ENCODE data around the gene NACC2. TPM values are rescaled to one million over a fixed set of nuclear protein-coding genes. Genes with fewer than 3 reads are reported as not detected.

NACC2 gene
- total RNA-seq, 1 donor from 2014 or later = 34.0 TPM

DNA sequence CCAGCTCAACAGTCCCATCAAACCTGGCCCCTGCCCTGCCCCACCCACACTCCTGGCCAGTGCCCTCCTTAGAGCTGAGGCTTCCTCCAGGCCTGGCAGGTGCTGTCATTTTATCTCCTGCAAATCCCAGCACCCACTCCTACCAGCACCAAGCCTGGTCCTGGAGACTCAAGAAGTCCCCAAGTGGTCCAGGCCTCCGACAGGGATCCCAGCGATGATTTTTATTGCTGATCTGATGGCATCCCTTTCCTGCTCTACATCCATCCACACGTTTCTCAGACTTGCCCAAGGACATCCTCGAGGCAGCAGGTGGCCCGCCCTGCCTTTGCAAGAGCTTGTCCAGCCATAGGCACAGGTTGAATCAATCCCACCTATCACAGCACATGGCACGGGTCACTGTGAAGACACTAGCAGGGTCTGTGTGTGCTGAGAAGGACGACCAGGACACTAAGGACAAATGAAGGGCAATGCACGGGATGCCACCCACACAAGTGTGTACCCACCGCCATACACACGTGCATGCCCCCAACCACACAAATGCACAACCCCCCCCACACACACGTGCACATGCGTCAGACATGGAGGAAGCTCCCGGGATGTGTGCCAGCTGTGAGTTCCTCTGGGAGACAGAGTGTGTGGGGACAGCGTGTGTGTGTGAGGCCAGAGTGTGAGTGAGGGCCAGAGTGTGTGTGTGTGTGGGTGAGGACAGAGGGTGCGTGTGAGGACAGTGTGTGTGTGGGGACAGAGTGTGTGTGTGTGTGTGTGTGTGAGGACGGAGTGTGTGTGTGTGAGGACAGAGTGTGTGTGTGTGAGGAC lies 71.5 kb downstream of the NACC2 start:
- no peak overlapping the region for H3K4me3 ChIP-seq (ENCODE audit: insufficient read depth, low read depth, low read length)
- DNase-seq (ENCODE audit: low read depth) = peak; percentile 32
- no peak overlapping the region for H2AFZ ChIP-seq (ENCODE audit: low read depth, low read length)
- no peaks in the 10 kb centered on the region for H3K27me3 ChIP-seq (ENCODE audit: insufficient read depth, low read length)
- H3K27ac ChIP-seq (ENCODE audit: low read depth, low read length) = no peak overlapping the region
- H4K20me1 ChIP-seq (ENCODE audit: insufficient read depth, low read length) = peaks cover 94% of the 10 kb centered on the region
- TF ChIP-seq, protein P1, sequence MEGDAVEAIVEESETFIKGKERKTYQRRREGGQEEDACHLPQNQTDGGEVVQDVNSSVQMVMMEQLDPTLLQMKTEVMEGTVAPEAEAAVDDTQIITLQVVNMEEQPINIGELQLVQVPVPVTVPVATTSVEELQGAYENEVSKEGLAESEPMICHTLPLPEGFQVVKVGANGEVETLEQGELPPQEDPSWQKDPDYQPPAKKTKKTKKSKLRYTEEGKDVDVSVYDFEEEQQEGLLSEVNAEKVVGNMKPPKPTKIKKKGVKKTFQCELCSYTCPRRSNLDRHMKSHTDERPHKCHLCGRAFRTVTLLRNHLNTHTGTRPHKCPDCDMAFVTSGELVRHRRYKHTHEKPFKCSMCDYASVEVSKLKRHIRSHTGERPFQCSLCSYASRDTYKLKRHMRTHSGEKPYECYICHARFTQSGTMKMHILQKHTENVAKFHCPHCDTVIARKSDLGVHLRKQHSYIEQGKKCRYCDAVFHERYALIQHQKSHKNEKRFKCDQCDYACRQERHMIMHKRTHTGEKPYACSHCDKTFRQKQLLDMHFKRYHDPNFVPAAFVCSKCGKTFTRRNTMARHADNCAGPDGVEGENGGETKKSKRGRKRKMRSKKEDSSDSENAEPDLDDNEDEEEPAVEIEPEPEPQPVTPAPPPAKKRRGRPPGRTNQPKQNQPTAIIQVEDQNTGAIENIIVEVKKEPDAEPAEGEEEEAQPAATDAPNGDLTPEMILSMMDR (IDR thresholded peaks at IDR 0.05; ENCODE audit: insufficient read depth, low read depth, low read length) = no peak
- TF ChIP-seq EZH2 (IDR thresholded peaks at IDR 0.05; ENCODE audit: insufficient read depth, low read length) = no peak
- no peak overlapping the region for H3K9ac ChIP-seq (ENCODE audit: low read length)
- H3K79me2 ChIP-seq (ENCODE audit: insufficient read depth, low read length) = peaks cover 60% of the 10 kb centered on the region
- no peak overlapping the region for H3K4me2 ChIP-seq (ENCODE audit: low read length)
- no peaks in the 10 kb centered on the region for H3K9me3 ChIP-seq (ENCODE audit: insufficient read depth, low read depth, low read length)
- Mint-ChIP-seq H3K27me3 (ENCODE audit: low read depth, unreplicated experiment) (no peaks in the 10 kb centered on the region), H3K9me3 (ENCODE audit: unreplicated experiment) (no peaks in the 10 kb centered on the region), H3K4me1 (ENCODE audit: low read depth, unreplicated experiment) (peaks cover 6% of the 10 kb centered on the region), H3K27ac (ENCODE audit: unreplicated experiment) (no peak overlapping the region), H3K4me3 (ENCODE audit: unreplicated experiment) (no peak overlapping the region), H3K36me3 (ENCODE audit: low read depth, unreplicated experiment) (peaks cover 15% of the 10 kb centered on the region)
- H3K4me1 ChIP-seq (ENCODE audit: insufficient read depth, low read length) = no peaks in the 10 kb centered on the region
- no peak for FAIRE-seq
- H3K36me3 ChIP-seq (ENCODE audit: insufficient read depth, low read length) = no peaks in the 10 kb centered on the region

DNA sequence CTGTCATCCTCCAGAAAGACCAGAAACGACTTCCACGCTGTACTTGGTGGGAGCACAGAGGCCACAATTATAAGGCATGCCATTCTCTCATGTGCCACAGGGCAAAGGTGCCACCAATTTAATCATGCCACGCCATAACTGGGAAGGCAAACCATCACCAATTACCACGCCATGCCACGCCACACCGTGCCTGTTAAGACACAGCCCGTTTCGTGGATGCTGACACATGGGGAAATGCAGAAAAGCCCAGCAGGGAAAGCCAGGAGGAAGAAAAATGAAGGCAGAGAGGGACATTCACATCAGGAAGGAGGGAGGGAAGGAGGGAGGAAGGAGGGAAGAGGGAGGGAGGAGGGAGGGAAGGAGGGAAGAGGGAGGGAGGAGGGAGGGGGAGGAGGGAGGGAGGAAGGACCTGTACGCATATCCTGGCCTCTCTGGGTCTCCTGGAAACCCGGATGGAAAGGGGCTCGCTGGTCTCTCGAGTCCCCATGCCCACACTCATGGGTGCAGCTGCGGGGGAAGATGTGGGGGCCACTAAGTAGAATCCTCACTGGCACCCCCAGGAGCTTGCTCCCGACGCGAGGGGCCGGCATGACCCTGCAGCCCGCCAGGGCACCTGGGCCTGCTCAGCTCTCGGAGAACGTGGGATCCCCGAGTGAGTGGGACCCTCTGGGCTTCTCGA lies 72.2 kb downstream of the NACC2 start:
- H3K36me3 Mint-ChIP-seq (ENCODE audit: low read depth, unreplicated experiment) = peaks cover 15% of the 10 kb centered on the region
- no peaks in the 10 kb centered on the region for H3K9me3 ChIP-seq (ENCODE audit: insufficient read depth, low read depth, low read length)
- no peak overlapping the region for H3K4me3 Mint-ChIP-seq (ENCODE audit: unreplicated experiment)
- H3K27ac Mint-ChIP-seq (ENCODE audit: unreplicated experiment) = peak overlapping the region; percentile 62
- H3K79me2 ChIP-seq (ENCODE audit: insufficient read depth, low read length) = peaks cover 63% of the 10 kb centered on the region
- TF ChIP-seq EZH2 (IDR thresholded peaks at IDR 0.05; ENCODE audit: insufficient read depth, low read length) = no peak
- TF ChIP-seq, protein P1 (IDR thresholded peaks at IDR 0.05; ENCODE audit: insufficient read depth, low read depth, low read length) = no peak
- no peak overlapping the region for H3K4me2 ChIP-seq (ENCODE audit: low read length)
- no peaks in the 10 kb centered on the region for H3K27me3 ChIP-seq (ENCODE audit: insufficient read depth, low read length)
- DNase-seq (ENCODE audit: low read depth) (no peak), FAIRE-seq (no peak)
- H3K4me3 ChIP-seq (ENCODE audit: insufficient read depth, low read depth, low read length) = no peak overlapping the region
- H3K27ac ChIP-seq (ENCODE audit: low read depth, low read length) = no peak overlapping the region
- H3K9me3 Mint-ChIP-seq (ENCODE audit: unreplicated experiment) = no peaks in the 10 kb centered on the region
- H3K9ac ChIP-seq (ENCODE audit: low read length) = no peak overlapping the region
- no peak overlapping the region for H2AFZ ChIP-seq (ENCODE audit: low read depth, low read length)
- H3K36me3 ChIP-seq (ENCODE audit: insufficient read depth, low read length) = no peaks in the 10 kb centered on the region
- peaks cover 6% of the 10 kb centered on the region for H3K4me1 Mint-ChIP-seq (ENCODE audit: low read depth, unreplicated experiment)
- no peaks in the 10 kb centered on the region for H3K4me1 ChIP-seq (ENCODE audit: insufficient read depth, low read length)
- peaks cover 94% of the 10 kb centered on the region for H4K20me1 ChIP-seq (ENCODE audit: insufficient read depth, low read length)
- no peaks in the 10 kb centered on the region for H3K27me3 Mint-ChIP-seq (ENCODE audit: low read depth, unreplicated experiment)

All from astrocyte (in vitro differentiated cells and primary cell).